Stimulated activated CD8-positive, alpha-beta memory T cell treated with anti-CD3 and anti-CD28 coated beads, Interleukin-15, amount 100 ng/mL, for 1 hour (primary cell): ENCODE measurements around the gene PSMB3.
"Not testable (repeated sequence)": the region's sequence is repeated elsewhere in the genome, so short reads cannot be mapped to it uniquely, and the experiment has no call there.

Source experiments
- DNase-seq: peaks from one replicate; pipeline ENCODE4 v3.0.0-alpha.2; 2020; ENCODE audit warnings: low read depth

PSMB3 gene

GRCh38 chr17:38749223-38750043 lies 3.1 kb upstream of the PSMB3 start:
- no peak for DNase-seq

GRCh38 chr17:38750044-38750311 lies 2.6 kb upstream of the PSMB3 start:
- no peak for DNase-seq

GRCh38 chr17:38750312-38751121 lies 2.0 kb upstream of the PSMB3 start:
- DNase-seq, result no peak

- DNase-seq, result no peak
Observed at GRCh38 chr17:38751144-38751807, 1.3 kb upstream of the PSMB3 start.

GRCh38 chr17:38751808-38752307 lies 683 bp upstream of the PSMB3 start:
- peak; percentile 68 for DNase-seq

- no peak for DNase-seq
Observed at GRCh38 chr17:38753071-38753506, 548 bp downstream of the PSMB3 start.

- DNase-seq, result no peak
Observed at GRCh38 chr17:38761612-38762011, 9.1 kb downstream of the PSMB3 start.

GRCh38 chr17:38762231-38762630 lies 9.7 kb downstream of the PSMB3 start:
- DNase-seq, result no peak

- DNase-seq, result no peak
Observed at GRCh38 chr17:38766341-38766740, 13.8 kb downstream of the PSMB3 start.

- no peak for DNase-seq
Observed at GRCh38 chr17:38768417-38768816, 15.9 kb downstream of the PSMB3 start.

- DNase-seq, result no peak
Observed at GRCh38 chr17:38773258-38773657, 20.7 kb downstream of the PSMB3 start.

GRCh38 chr17:38777641-38778250 lies 25.2 kb downstream of the PSMB3 start:
- DNase-seq, result no peak

- DNase-seq, result no peak
Observed at GRCh38 chr17:38779965-38780752, 27.6 kb downstream of the PSMB3 start.

GRCh38 chr17:38783227-38783626 lies 30.7 kb downstream of the PSMB3 start:
- DNase-seq, result no peak

GRCh38 chr17:38786372-38786771 lies 33.8 kb downstream of the PSMB3 start:
- DNase-seq, result no peak

GRCh38 chr17:38787999-38788398 lies 35.5 kb downstream of the PSMB3 start:
- not testable (repeated sequence) for DNase-seq

- DNase-seq, result no peak
Observed at GRCh38 chr17:38789185-38789584, 36.6 kb downstream of the PSMB3 start.

- not testable (repeated sequence) for DNase-seq
Observed at GRCh38 chr17:38790148-38790707, 37.7 kb downstream of the PSMB3 start.

- DNase-seq, result no peak
Observed at GRCh38 chr17:38791162-38791561, 38.6 kb downstream of the PSMB3 start.

- DNase-seq, result no peak
Observed at GRCh38 chr17:38794221-38794620, 41.7 kb downstream of the PSMB3 start.
